H9 (cell line): ENCODE measurements around the gene RNF217. TPM values are rescaled to one million over a fixed set of nuclear protein-coding genes. Genes with fewer than 3 reads are reported as not detected.

ENCODE experiments used
- DNase-seq: peaks from one replicate; pipeline ENCODE4 v3.0.0-alpha.2; 2017
- H2AFZ ChIP-seq: one replicate; pipeline ENCODE4 v1.6.1; 2013; ENCODE audit warnings: mild to moderate bottlenecking, low read length, control low read depth, moderate library complexity
- H2AK5ac ChIP-seq: 2 replicates; pipeline ENCODE4 v1.6.1; 2013; ENCODE audit warnings: low read length, control low read depth, mixed read lengths; ENCODE audit not compliant: insufficient read length
- H2BK120ac ChIP-seq: one replicate; pipeline ENCODE4 v1.6.1; 2013; ENCODE audit warnings: low read depth, mild to moderate bottlenecking, low read length, control low read depth, inconsistent platforms; ENCODE audit not compliant: poor library complexity, severe bottlenecking
- H2BK12ac ChIP-seq: 2 replicates; pipeline ENCODE4 v1.6.1; 2013; ENCODE audit warnings: low read length, control low read depth, mixed read lengths, low read depth; ENCODE audit not compliant: insufficient read length
- H2BK15ac ChIP-seq: 2 replicates; pipeline ENCODE4 v1.6.1; 2013; ENCODE audit warnings: low read depth, low read length, control low read depth
- H2BK20ac ChIP-seq: one replicate; pipeline ENCODE4 v1.6.1; 2013; ENCODE audit warnings: low read depth, mild to moderate bottlenecking, low read length, control low read depth, inconsistent platforms; ENCODE audit not compliant: poor library complexity, severe bottlenecking
- H2BK5ac ChIP-seq: 2 replicates; pipeline ENCODE4 v1.6.1; 2013; ENCODE audit warnings: low read length, control low read depth, mixed read lengths; ENCODE audit not compliant: insufficient read length
- H3K14ac ChIP-seq: 2 replicates; pipeline ENCODE4 v1.6.1; 2013; ENCODE audit warnings: low read length, control low read depth; ENCODE audit not compliant: insufficient read depth
- H3K18ac ChIP-seq: 2 replicates; pipeline ENCODE4 v1.6.1; 2013; ENCODE audit warnings: low read depth, mild to moderate bottlenecking, mixed read lengths, low read length, control low read depth; ENCODE audit not compliant: insufficient read length
- H3K23ac ChIP-seq: 2 replicates; pipeline ENCODE4 v1.6.1; 2013; ENCODE audit warnings: low read length, control low read depth, mixed read lengths, low read depth; ENCODE audit not compliant: insufficient read length
- H3K23me2 ChIP-seq: 2 replicates; pipeline ENCODE4 v1.6.1; 2013; ENCODE audit warnings: low read depth, mild to moderate bottlenecking, mixed read lengths, low read length, control low read depth; ENCODE audit not compliant: insufficient read length, poor library complexity, severe bottlenecking
- H3K27ac ChIP-seq: 2 replicates; pipeline ENCODE4 v1.5.1; 2013; ENCODE audit warnings: low read length, control low read depth, mixed read lengths, low read depth; ENCODE audit not compliant: insufficient read length
- H3K27me3 ChIP-seq: 2 replicates; pipeline ENCODE4 v1.6.1; 2013; ENCODE audit warnings: low read length, control low read depth, inconsistent platforms; ENCODE audit not compliant: insufficient read depth
- H3K4ac ChIP-seq: 2 replicates; pipeline ENCODE4 v1.6.1; 2013; ENCODE audit warnings: low read depth, mild to moderate bottlenecking, control low read depth, inconsistent platforms, low read length, moderate library complexity
- H3K4me1 ChIP-seq: 2 replicates; pipeline ENCODE4 v1.6.1; 2013; ENCODE audit warnings: low read length, control low read depth, inconsistent platforms; ENCODE audit not compliant: insufficient read depth
- H3K4me2 ChIP-seq: 2 replicates; pipeline ENCODE4 v1.6.1; 2013; ENCODE audit warnings: low read length, control low read depth, mixed read lengths; ENCODE audit not compliant: insufficient read length, insufficient read depth
- H3K56ac ChIP-seq: 2 replicates; pipeline ENCODE4 v1.6.1; 2013; ENCODE audit warnings: low read depth, mild to moderate bottlenecking, mixed read lengths, low read length, control low read depth; ENCODE audit not compliant: insufficient read length
- H3K79me1 ChIP-seq: 2 replicates; pipeline ENCODE4 v1.6.1; 2013; ENCODE audit warnings: low read depth, mild to moderate bottlenecking, moderate library complexity, low read length, control low read depth, inconsistent platforms; ENCODE audit not compliant: insufficient read depth, poor library complexity, severe bottlenecking
- H3K79me2 ChIP-seq: 2 replicates; pipeline ENCODE4 v1.6.1; 2013; ENCODE audit warnings: low read length, control low read depth, inconsistent platforms; ENCODE audit not compliant: insufficient read depth
- H3K9ac ChIP-seq: 2 replicates; pipeline ENCODE4 v1.6.1; 2013; ENCODE audit warnings: low read length, control low read depth, mixed read lengths; ENCODE audit not compliant: insufficient read length; ENCODE audit errors: extremely low read depth
- H3K9me3 ChIP-seq: one replicate; pipeline ENCODE4 v1.6.1; 2013; ENCODE audit warnings: low read depth, low read length, inconsistent platforms; ENCODE audit not compliant: control insufficient read depth
- H3T11ph ChIP-seq: one replicate; pipeline ENCODE4 v1.6.1; 2013; ENCODE audit warnings: mild to moderate bottlenecking, low read length, control low read depth, inconsistent platforms
- H4K20me1 ChIP-seq: one replicate; pipeline ENCODE4 v1.6.1; 2013; ENCODE audit not compliant: control insufficient read depth, insufficient read length, insufficient read depth
- H4K5ac ChIP-seq: 2 replicates; pipeline ENCODE4 v1.6.1; 2013; ENCODE audit warnings: low read depth, mild to moderate bottlenecking, mixed read lengths, low read length, control low read depth; ENCODE audit not compliant: insufficient read length
- H4K8ac ChIP-seq: replicated peaks from 2 replicates; pipeline ENCODE4 v1.6.1; 2013; ENCODE audit warnings: low read length, control low read depth, mixed read lengths, low read depth; ENCODE audit not compliant: insufficient read length
- H4K91ac ChIP-seq: 2 replicates; pipeline ENCODE4 v1.6.1; 2013; ENCODE audit warnings: low read depth, mild to moderate bottlenecking, moderate library complexity, mixed read lengths, low read length, control low read depth; ENCODE audit not compliant: insufficient read length
- H3K27ac Mint-ChIP-seq, 3 experiments: 2 replicates in 2 of 3; 3 replicates in 1 of 3; pipeline ENCODE4 v1.8.0; 2020 to 2021; ENCODE audit warnings: mixed read lengths in 3 of 3, mild to moderate bottlenecking in 1 of 3, moderate library complexity in 1 of 3
- H3K27me3 Mint-ChIP-seq: 2 replicates; pipeline ENCODE4 v1.8.0; 2021; ENCODE audit warnings: low read depth, mild to moderate bottlenecking, moderate library complexity, mixed read lengths
- H3K36me3 Mint-ChIP-seq, 3 experiments: 2 replicates in 2 of 3; 3 replicates in 1 of 3; pipeline ENCODE4 v1.8.0; 2020 to 2021; ENCODE audit warnings: low read depth in 3 of 3, mixed read lengths in 3 of 3; ENCODE audit not compliant: insufficient read depth in 1 of 3
- H3K4me1 Mint-ChIP-seq, 2 experiments: 2 replicates each; pipeline ENCODE4 v1.8.0; 2020; ENCODE audit warnings: mixed read lengths in 2 of 2
- H3K4me3 Mint-ChIP-seq, 2 experiments: 2 replicates in 1 of 2; 3 replicates in 1 of 2; pipeline ENCODE4 v1.8.0; 2020 to 2021; ENCODE audit warnings: mild to moderate bottlenecking in 2 of 2, mixed read lengths in 2 of 2, moderate library complexity in 1 of 2
- H3K9me3 Mint-ChIP-seq, 2 experiments: 2 replicates in 1 of 2; 3 replicates in 1 of 2; pipeline ENCODE4 v1.8.0; 2020; ENCODE audit warnings: mild to moderate bottlenecking in 2 of 2, mixed read lengths in 2 of 2, moderate library complexity in 1 of 2
- CTCF ChIP-seq: fragments of 200-600 bp; sonication (generic); conservative IDR thresholded peaks from 3 replicates; pipeline ENCODE4 v1.8.0; 2021; ENCODE audit warnings: antibody characterized with exemption, mild to moderate bottlenecking
- total RNA-seq: library from RNA; stranded (reverse); gene quantifications from 2 replicates; pipeline ENCODE4 v1.2.1, GENCODE V29; 2021

Gene RNF217
- total RNA-seq, 1 experiment from 2014 or later: 9.6 TPM

- no peak for DNase-seq
- Histone ChIP-seq H2BK120ac (no peak overlapping the region), H3K4ac (no peak overlapping the region), H2AK5ac (no peak overlapping the region), H3K9me3 (peaks cover 16% of the 10 kb centered on the region), H3K23me2 (no peaks in the 10 kb centered on the region), H4K20me1 (no peaks in the 10 kb centered on the region), H3K9ac (no peak overlapping the region), H2BK20ac (no peak overlapping the region), H3K56ac (no peak overlapping the region), H2BK5ac (no peak overlapping the region), H4K5ac (no peak overlapping the region), H3K18ac (no peak overlapping the region), H3K14ac (no peak overlapping the region), H3K79me2 (no peaks in the 10 kb centered on the region), H2AFZ (no peak overlapping the region), H3K23ac (no peak overlapping the region), H3K27me3 (no peaks in the 10 kb centered on the region), H3K4me2 (no peak overlapping the region), H4K8ac (no peak overlapping the region), H3K27ac (no peak overlapping the region), H3K79me1 (no peaks in the 10 kb centered on the region), H3K4me1 (no peaks in the 10 kb centered on the region), H2BK12ac (no peak overlapping the region), H4K91ac (no peak overlapping the region), H2BK15ac (no peak overlapping the region), H3T11ph (no peak overlapping the region)
- H3K36me3 Mint-ChIP-seq: peaks cover 11 to 28% (median 24%) of the 10 kb centered on the region in 3 experiments
- H3K4me1 Mint-ChIP-seq: peaks cover 13% of the 10 kb centered on the region in 2 experiments
- H3K4me3 Mint-ChIP-seq: no peak overlapping the region
- TF ChIP-seq CTCF: no peak
- peaks cover 8 to 12% of the 10 kb centered on the region in 2 experiments for H3K9me3 Mint-ChIP-seq
- H3K27ac Mint-ChIP-seq: no peak overlapping the region
- no peaks in the 10 kb centered on the region for H3K27me3 Mint-ChIP-seq
These were observed 20.4 kb downstream of the RNF217 start for GRCh38 chr6:124982669-124983068.
